K562 (cell line): ENCODE measurements around the gene ZNF428. TPM values are rescaled to one million over a fixed set of nuclear protein-coding genes. Genes with fewer than 3 reads are reported as not detected.

Experiments used
- CBX2 ChIP-seq: fragments of 200-600 bp; sonication (generic); IDR thresholded peaks from one replicate; pipeline ENCODE4 v1.6.1; 2012; ENCODE audit warnings: mild to moderate bottlenecking, low read length, inconsistent platforms; ENCODE audit not compliant: insufficient read depth, poor library complexity, severe bottlenecking
- CEBPB ChIP-seq: fragments of 450-650 bp; IDR thresholded peaks from 2 replicates; pipeline ENCODE4 v1.6.1; 2016; ENCODE audit warnings: missing genetic modification characterization, missing compliant biosample characterization
- NR4A1 ChIP-seq, 2 experiments: fragments of 250-450 bp in 1 of 2; fragments of 450-650 bp in 1 of 2; sonication (Bioruptor Pico) in 1 of 2; IDR thresholded peaks; 2 replicates each; pipeline versions ENCODE4 v1.4.0 to v1.6.1; 2016 to 2020; ENCODE audit warnings: mild to moderate bottlenecking in 2 of 2, missing compliant biosample characterization in 1 of 2, missing genetic modification characterization in 1 of 2, moderate library complexity in 1 of 2
- PURB ChIP-seq: sonication (generic); formaldehyde crosslinking; IDR thresholded peaks from 2 replicates; pipeline ENCODE4 v1.9.0; 2021; ENCODE audit warnings: low read depth, mild to moderate bottlenecking, missing genetic modification reagents
- RBM14 ChIP-seq: fragments of 200-400 bp; formaldehyde crosslinking; IDR thresholded peaks from 2 replicates; pipeline ENCODE4 v1.6.1; 2018; ENCODE audit warnings: low read depth, mild to moderate bottlenecking, low read length, moderate library complexity, borderline replicate concordance; ENCODE audit not compliant: insufficient read depth
- SMAD4 ChIP-seq: fragments of 250-450 bp; sonication (Bioruptor Pico); conservative IDR thresholded peaks from 2 replicates; pipeline ENCODE4 v1.8.0; 2021; ENCODE audit warnings: inconsistent platforms, mild to moderate bottlenecking, moderate library complexity
- STAT5B ChIP-seq: fragments of 250-450 bp; sonication (Bioruptor Pico); IDR thresholded peaks from 2 replicates; pipeline ENCODE4 v1.8.0; 2021; ENCODE audit warnings: mild to moderate bottlenecking, inconsistent platforms
- TCF7L2 ChIP-seq: fragments of 150-350 bp; IDR thresholded peaks from 2 replicates; pipeline ENCODE4 v1.6.1; 2016; ENCODE audit warnings: low read depth, mild to moderate bottlenecking, low read length, moderate library complexity
- polyA plus RNA-seq, 8 experiments: library from polyadenylated mRNA; depleted of rRNA in 4 of 8; stranded (reverse) in 5 of 8; unstranded in 3 of 8; fragments of >200 nt; fragmentation: Nextera tagmentation in 2 of 8; fragmentation: Illumina TruSeq in 1 of 8; extraction: Ambion mirVana in 2 of 8; extraction: Trizol in 1 of 8; gene quantifications; 2 replicates each; pipeline versions ENCODE4 v1.2.1 to v1.2.3, GENCODE V29; 2011 to 2014; ENCODE audit warnings: inconsistent platforms in 1 of 8, missing spikeins in 1 of 8
- total RNA-seq, 7 experiments: library from RNA; depleted of rRNA in 6 of 7; stranded (reverse); fragments of >200 nt in 6 of 7; fragmentation: Illumina TruSeq in 2 of 7; extraction: Trizol in 2 of 7; gene quantifications; 2 replicates each; pipeline versions ENCODE4 v1.2.1 to v1.2.3, GENCODE V29; 2011 to 2021; ENCODE audit warnings: low replicate concordance in 1 of 7
- TF ChIP-seq, protein P1 (sequence below): sonication (generic); formaldehyde crosslinking; IDR thresholded peaks from 2 replicates; pipeline ENCODE4 v1.8.0; 2023; ENCODE audit warnings: mild to moderate bottlenecking, missing genetic modification reagents
- TF ChIP-seq, protein P2 (sequence below): sonication (generic); formaldehyde crosslinking; IDR thresholded peaks from 2 replicates; pipeline ENCODE4 v1.8.0; 2022; ENCODE audit warnings: mild to moderate bottlenecking, missing genetic modification reagents
- TF ChIP-seq, protein P3 (sequence below): fragments of 450-650 bp; IDR thresholded peaks from 2 replicates; pipeline ENCODE4 v1.7.1; 2018; ENCODE audit warnings: mild to moderate bottlenecking, low read depth; ENCODE audit not compliant: partially characterized antibody
- TF ChIP-seq, protein P4 (sequence below): fragments of 250-450 bp; sonication (Bioruptor Pico); IDR thresholded peaks from 2 replicates; pipeline ENCODE4 v1.8.0; 2022; ENCODE audit warnings: moderate library complexity, mild to moderate bottlenecking, inconsistent platforms

The ZNF428 gene
- total and polyA plus RNA-seq, 9 of the 15 experiments (the other 6 are each of a cell fraction or from before 2014, with no cell fraction given), result 0.15 to 85.7 (median 15.9) TPM

DNA sequence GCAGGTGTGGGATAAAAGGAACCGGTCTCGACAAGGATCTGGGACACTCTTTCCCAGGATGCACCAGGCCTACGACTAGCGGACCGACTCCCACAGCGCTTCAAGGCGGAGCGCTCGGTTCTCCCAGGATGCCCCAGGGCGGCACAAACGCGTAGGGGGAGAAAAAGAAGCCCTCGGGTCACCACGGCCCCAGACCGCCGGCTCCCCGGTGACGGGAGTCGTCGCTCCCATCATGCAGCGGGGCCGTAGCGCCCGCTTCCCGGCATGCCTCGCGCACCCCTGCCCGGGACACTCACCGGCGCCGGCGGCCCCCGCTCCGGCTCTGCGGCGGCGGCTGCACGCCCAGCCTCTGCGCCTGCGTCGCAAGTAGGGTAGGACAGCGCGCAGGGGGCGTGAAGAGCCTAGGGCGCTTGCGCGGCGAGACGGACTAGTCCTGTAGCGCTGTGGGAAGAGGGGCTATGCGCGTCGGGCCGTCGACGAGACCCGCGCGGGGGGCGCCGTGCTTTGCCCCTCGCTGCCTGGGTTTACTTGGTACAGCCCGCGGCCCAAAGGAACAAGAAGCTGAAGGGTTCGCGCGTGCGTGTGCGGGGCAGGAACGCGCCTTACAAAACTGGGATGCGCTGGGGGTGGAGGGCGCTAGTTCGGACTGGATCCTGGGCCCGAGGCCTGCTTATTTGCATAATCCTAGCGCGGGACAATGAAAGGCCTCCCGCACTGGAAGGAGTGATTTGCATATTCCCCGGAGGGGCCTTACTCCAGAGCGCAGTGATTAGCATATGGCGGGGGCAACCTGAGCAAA, at the start of gene ZNF428 (continued):
- TF ChIP-seq, protein P1, sequence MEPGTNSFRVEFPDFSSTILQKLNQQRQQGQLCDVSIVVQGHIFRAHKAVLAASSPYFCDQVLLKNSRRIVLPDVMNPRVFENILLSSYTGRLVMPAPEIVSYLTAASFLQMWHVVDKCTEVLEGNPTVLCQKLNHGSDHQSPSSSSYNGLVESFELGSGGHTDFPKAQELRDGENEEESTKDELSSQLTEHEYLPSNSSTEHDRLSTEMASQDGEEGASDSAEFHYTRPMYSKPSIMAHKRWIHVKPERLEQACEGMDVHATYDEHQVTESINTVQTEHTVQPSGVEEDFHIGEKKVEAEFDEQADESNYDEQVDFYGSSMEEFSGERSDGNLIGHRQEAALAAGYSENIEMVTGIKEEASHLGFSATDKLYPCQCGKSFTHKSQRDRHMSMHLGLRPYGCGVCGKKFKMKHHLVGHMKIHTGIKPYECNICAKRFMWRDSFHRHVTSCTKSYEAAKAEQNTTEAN (CRISPR knock-in tag), result peak; percentile 45; the same call in 1 of the 2 replicates
- no peak for TF ChIP-seq PURB (CRISPR knock-in tag)
- no peak; the same call in 1 of the 2 replicates for TF ChIP-seq TCF7L2
- TF ChIP-seq, protein P2, sequence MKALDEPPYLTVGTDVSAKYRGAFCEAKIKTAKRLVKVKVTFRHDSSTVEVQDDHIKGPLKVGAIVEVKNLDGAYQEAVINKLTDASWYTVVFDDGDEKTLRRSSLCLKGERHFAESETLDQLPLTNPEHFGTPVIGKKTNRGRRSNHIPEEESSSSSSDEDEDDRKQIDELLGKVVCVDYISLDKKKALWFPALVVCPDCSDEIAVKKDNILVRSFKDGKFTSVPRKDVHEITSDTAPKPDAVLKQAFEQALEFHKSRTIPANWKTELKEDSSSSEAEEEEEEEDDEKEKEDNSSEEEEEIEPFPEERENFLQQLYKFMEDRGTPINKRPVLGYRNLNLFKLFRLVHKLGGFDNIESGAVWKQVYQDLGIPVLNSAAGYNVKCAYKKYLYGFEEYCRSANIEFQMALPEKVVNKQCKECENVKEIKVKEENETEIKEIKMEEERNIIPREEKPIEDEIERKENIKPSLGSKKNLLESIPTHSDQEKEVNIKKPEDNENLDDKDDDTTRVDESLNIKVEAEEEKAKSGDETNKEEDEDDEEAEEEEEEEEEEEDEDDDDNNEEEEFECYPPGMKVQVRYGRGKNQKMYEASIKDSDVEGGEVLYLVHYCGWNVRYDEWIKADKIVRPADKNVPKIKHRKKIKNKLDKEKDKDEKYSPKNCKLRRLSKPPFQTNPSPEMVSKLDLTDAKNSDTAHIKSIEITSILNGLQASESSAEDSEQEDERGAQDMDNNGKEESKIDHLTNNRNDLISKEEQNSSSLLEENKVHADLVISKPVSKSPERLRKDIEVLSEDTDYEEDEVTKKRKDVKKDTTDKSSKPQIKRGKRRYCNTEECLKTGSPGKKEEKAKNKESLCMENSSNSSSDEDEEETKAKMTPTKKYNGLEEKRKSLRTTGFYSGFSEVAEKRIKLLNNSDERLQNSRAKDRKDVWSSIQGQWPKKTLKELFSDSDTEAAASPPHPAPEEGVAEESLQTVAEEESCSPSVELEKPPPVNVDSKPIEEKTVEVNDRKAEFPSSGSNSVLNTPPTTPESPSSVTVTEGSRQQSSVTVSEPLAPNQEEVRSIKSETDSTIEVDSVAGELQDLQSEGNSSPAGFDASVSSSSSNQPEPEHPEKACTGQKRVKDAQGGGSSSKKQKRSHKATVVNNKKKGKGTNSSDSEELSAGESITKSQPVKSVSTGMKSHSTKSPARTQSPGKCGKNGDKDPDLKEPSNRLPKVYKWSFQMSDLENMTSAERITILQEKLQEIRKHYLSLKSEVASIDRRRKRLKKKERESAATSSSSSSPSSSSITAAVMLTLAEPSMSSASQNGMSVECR (CRISPR knock-in tag), result peak; percentile 61
- TF ChIP-seq, protein P3, sequence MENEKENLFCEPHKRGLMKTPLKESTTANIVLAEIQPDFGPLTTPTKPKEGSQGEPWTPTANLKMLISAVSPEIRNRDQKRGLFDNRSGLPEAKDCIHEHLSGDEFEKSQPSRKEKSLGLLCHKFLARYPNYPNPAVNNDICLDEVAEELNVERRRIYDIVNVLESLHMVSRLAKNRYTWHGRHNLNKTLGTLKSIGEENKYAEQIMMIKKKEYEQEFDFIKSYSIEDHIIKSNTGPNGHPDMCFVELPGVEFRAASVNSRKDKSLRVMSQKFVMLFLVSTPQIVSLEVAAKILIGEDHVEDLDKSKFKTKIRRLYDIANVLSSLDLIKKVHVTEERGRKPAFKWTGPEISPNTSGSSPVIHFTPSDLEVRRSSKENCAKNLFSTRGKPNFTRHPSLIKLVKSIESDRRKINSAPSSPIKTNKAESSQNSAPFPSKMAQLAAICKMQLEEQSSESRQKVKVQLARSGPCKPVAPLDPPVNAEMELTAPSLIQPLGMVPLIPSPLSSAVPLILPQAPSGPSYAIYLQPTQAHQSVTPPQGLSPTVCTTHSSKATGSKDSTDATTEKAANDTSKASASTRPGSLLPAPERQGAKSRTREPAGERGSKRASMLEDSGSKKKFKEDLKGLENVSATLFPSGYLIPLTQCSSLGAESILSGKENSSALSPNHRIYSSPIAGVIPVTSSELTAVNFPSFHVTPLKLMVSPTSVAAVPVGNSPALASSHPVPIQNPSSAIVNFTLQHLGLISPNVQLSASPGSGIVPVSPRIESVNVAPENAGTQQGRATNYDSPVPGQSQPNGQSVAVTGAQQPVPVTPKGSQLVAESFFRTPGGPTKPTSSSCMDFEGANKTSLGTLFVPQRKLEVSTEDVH, result no peak
- peak; percentile 45 for TF ChIP-seq CEBPB
- TF ChIP-seq CBX2, result no peak
- TF ChIP-seq, protein P4, sequence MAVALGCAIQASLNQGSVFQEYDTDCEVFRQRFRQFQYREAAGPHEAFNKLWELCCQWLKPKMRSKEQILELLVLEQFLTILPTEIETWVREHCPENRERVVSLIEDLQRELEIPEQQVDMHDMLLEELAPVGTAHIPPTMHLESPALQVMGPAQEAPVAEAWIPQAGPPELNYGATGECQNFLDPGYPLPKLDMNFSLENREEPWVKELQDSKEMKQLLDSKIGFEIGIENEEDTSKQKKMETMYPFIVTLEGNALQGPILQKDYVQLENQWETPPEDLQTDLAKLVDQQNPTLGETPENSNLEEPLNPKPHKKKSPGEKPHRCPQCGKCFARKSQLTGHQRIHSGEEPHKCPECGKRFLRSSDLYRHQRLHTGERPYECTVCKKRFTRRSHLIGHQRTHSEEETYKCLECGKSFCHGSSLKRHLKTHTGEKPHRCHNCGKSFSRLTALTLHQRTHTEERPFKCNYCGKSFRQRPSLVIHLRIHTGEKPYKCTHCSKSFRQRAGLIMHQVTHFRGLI (CRISPR knock-in tag), result no peak
- no peak for TF ChIP-seq RBM14
- TF ChIP-seq STAT5B (CRISPR knock-in tag), result no peak
- TF ChIP-seq SMAD4, result peak; percentile 86
- TF ChIP-seq NR4A1 (CRISPR knock-in tag; IDR thresholded peaks at IDR 0.05), result no peak
- TF ChIP-seq NR4A1 (tag; IDR thresholded peaks at IDR 0.05), result peak; percentile 38; the same call in 1 of the 2 replicates
